GM19372 (cell line): ENCODE results near the gene ATP2B2.

ENCODE experiments used
- ATAC-seq: cut with Tn5 transposase; IDR thresholded peaks from one replicate; pipeline ENCODE4 v1.9.1; 2021; ENCODE audit warnings: mild to moderate bottlenecking, low read depth, moderate library complexity; ENCODE audit not compliant: unreplicated experiment

The ATP2B2 gene

DNA sequence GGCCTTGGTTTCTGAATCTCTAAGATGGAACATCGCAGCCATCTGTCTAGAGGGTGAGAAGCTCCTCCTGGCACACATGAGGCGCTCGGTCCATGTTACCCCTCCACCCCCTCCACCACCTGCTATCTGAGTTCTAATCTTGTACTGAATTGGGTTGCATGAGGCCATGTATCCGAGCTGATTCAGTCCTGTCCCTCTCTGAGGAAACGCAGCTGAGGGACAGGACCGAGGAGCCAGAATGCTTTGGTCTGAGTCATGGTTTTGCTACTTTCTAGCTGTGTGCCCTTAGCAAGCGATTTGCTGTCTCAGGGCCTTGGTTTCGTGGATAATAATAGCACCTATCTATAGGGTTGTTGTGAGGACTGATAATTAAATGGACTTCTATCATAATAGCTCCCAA is 96.7 kb downstream of the ATP2B2 start:
- ATAC-seq, result no peak

- no peak for ATAC-seq
Measured at GRCh38 chr3:10407361-10407760, 98.0 kb downstream of the ATP2B2 start.

DNA sequence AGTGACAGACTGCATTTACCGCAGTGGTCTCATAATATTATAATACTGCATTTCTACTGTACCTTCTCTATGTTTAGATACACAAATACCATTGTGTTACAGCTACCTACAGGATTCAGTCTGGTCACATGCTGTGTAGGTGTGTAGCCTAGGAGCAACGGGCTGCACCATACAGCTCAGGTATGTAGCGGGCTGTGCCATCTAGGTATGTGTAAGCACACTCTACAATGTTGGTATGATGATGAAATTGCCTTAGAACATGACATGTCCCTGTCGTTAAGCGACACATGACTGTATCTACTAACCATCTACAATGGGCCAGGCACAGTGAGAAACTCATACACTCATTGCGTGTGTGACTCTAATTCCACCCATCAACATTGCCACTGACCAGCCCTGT is 99.0 kb downstream of the ATP2B2 start:
- no peak for ATAC-seq

GRCh38 chr3:10405816-10406215 is 99.6 kb downstream of the ATP2B2 start:
- ATAC-seq, result no peak

- ATAC-seq, result no peak
Measured at GRCh38 chr3:10404876-10405275, 100.5 kb downstream of the ATP2B2 start.

- ATAC-seq, result no peak
Measured at GRCh38 chr3:10404377-10404776, 101.0 kb downstream of the ATP2B2 start.

DNA sequence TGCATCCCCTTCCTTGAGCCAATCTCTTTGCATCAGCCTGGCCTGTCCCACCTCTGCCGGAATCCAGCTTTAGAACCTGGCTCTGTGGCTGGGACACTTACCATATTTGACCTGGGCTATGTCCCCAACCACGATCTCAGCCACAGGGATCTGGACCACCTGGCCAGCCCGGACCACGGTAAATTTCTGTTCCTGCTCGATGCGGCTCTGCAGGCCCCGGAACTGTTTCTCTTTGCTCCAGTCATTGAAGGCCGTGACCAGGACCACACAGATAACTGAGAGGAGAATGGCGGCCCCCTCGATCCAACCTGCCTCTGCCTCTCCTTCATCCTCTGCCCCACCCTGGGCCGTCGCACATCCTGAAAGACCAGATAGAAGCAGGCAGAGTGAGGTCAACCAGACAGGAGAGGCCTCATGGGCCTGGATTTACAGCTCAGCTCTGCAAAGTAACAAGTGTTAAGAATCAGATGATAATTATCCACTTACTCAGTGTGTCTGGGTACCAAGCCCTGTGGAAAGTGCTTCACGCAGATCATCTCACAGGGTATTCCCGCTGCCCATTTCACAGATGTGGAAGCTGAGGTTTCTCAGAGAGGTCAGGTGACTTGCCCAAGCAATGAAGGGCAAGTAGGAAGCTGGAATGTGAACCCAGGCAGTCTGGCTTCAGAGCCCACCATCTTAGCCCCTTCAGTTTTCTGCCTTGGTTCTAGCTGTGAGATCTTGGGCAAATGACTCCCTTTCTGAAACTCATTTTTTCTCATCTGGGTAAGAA is 103.2 kb downstream of the ATP2B2 start:
- ATAC-seq, result no peak

DNA sequence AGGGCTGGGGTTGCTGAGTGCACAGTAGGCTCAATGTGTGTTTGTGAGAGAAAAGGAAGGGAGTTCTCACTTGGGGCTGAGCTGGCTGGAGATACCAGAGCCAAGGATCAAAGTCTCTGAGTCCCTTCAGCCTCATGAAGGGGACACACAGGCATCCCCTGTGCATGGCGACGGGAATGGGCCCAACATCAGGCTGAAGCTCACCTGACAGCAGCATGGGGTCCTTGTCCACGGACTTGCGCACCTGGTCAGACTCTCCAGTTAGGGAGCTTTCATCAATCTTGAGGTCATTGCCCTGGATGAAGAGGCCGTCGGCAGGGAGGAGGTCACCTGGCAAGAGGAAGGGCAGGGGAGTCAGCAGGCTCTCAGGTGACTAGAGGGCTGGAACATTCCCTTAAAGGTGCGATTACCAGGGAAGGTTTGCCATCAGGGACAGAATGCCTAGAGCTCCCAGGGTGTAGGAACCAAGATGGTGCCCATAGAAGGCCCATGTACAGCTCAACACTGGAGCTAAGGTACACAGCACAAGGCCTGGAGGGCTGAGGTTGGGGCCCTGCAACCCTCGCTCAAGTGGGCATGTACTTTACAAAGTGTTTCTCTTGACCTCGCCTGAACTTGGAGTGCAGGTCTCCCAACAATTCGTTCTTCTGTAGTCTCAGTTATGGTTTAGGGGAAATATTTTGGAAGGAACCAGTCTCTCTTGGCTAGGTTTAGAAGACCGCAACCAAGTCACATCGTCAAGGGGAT is 104.5 kb downstream of the ATP2B2 start:
- ATAC-seq, result no peak

GRCh38 chr3:10400050-10400748 is 105.2 kb downstream of the ATP2B2 start:
- no peak for ATAC-seq

GRCh38 chr3:10399634-10400033 is 105.8 kb downstream of the ATP2B2 start:
- ATAC-seq, result no peak

GRCh38 chr3:10398341-10398740 is 107.0 kb downstream of the ATP2B2 start:
- no peak for ATAC-seq

DNA sequence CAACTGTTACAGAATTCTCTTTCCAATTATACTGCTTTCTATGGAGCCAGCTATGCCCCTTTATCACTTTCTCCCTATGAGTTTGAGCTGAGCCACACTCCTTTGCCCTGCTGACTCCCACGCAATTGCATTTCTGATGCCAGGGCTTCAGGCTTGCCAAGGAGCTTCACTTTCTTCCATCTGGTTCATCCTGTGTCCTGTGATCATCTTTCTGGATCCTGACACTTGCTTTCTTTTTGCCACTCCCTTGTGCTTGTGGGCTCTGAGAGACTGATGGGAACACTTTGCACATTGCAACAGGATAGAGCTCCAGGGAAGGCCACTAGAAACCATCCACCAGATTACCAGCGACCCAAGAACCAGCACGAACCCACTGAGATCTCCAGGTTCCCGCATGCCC is 107.5 kb downstream of the ATP2B2 start:
- ATAC-seq, result no peak

- ATAC-seq, result no peak
Measured at GRCh38 chr3:10396931-10397330, 108.5 kb downstream of the ATP2B2 start.

DNA sequence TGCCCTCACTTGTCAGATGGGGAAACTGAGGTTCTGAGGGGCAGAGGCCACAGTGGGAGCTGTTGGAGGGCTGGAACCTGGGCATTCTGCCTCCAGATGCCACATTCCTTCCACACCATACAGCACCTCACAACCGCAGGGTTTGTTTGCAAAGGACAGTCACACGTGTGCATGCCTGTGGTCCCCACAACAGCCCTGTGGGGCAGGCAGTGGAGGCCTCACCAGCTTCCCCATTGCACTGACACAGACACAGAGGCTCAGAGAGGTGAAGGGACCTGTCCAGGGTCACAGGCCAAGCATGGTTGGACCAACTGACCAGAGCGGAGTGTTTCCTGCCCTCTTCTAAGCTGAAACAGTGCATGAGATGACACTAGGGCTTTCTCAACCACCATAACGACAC is 109.3 kb downstream of the ATP2B2 start:
- no peak for ATAC-seq

GRCh38 chr3:10395671-10396070 is 109.7 kb downstream of the ATP2B2 start:
- no peak for ATAC-seq

GRCh38 chr3:10395196-10395595 is 110.2 kb downstream of the ATP2B2 start:
- ATAC-seq, result no peak

- ATAC-seq, result no peak
Measured at GRCh38 chr3:10394491-10395025, 110.8 kb downstream of the ATP2B2 start.

GRCh38 chr3:10393514-10393913 is 111.9 kb downstream of the ATP2B2 start:
- no peak for ATAC-seq

- no peak for ATAC-seq
Measured at GRCh38 chr3:10392906-10393461, 112.4 kb downstream of the ATP2B2 start.

GRCh38 chr3:10392244-10392643 is 113.1 kb downstream of the ATP2B2 start:
- no peak for ATAC-seq

GRCh38 chr3:10391391-10391790 is 114.0 kb downstream of the ATP2B2 start:
- no peak for ATAC-seq
